ENCODE measurements around the gene GRIP2.

DNA sequence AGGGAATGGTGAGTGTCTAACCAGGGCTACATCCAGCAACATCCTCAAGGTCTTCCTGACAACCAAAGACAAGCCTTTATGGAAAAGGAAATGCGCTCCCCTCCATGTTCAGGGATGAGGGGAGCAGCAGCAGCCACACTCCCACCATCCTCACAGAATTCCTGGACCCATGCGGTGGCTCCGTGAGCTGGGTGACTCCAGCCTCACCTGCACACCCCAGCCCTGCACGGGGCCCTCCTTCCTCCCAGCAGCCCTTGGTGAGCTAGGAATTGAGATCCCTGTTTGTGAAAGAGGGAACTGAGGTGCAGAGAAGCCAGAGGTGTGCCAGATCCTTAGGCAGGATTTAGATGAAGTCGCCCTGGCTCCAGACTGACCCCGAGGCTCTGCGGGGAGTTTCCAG, 52.3 kb downstream of the GRIP2 start:
- TF ChIP-seq CTCF (IDR thresholded peaks at IDR 0.05), result no peak
- TF ChIP-seq POLR2A (IDR thresholded peaks at IDR 0.05), result no peak
